Stimulated activated CD8-positive, alpha-beta memory T cell treated with anti-CD3 and anti-CD28 coated beads, Interleukin-15, amount 100 ng/mL, for 24 hours (primary cell): ENCODE data around the gene AMPD2.
A peak's percentile ranks its signal among the peaks of the same experiment; 100 is the strongest.
"Not testable (repeated sequence)": the region's sequence is repeated elsewhere in the genome, so short reads cannot be mapped to it uniquely, and the experiment has no call there.

Experiments used
- DNase-seq: peaks from one replicate; pipeline ENCODE4 v3.0.0-alpha.2; 2020; ENCODE audit warnings: low read depth

The AMPD2 gene

DNA sequence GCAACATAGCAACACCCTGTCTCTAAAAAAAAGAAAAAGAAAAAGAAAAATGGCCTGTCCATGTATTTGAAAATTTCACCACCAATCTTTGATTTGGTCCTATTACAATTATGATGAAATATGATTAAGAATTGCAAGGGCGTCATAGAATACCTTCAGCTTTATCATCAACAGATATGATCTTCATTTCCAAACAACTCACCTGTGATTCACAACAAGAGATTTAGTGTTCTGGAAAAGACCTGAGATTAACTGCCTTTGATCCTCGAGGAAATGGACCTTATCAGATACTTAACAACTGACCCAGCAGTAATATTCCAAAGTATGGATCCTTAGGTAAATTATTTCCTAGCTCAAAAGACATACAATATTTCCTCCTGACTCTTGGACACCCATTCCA, 32.8 kb downstream of the AMPD2 start:
- no peak for DNase-seq

DNA sequence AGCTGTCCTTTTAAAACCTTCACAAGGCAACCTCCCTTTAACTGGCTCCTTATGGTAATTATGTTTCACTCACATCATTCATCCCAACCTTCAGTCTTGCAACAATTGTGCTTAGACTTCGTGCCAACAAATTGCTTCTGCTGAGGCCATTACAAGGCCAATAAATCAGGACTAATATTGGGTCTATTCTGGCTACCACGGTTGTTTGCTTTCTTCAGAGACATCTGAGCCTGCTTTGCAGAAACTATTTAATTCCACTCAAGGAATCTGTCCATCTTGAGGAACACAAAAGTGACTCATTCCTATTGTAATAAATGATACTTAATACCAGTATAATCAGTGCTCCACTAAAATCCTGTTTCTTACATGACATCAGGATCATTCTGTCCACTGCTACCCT, 33.7 kb downstream of the AMPD2 start:
- no peak for DNase-seq

DNA sequence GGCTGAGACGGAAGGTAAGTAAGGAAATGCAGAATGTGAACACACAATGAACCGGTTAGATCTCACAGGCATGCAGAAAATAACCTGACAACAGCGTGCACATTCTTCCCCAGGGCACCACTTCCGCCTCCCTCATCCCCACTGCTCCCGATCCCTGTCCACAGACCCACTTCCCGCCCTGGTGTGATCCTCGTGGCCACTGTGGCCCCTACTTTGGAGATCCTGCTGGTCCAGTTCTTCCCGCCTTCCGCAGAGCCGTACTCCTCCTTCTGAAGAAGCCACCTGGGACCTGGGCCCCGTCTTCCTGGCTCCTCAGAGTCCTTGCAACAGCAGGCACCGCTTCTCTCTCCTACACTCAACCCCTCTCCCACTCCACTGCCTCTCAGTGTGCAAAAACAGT, 34.9 kb downstream of the AMPD2 start:
- DNase-seq = no peak

GRCh38 chr1:109655615-109656519, 36.2 kb downstream of the AMPD2 start, which contains the start of gene GSTM4:
TSS of gene GSTM4 (plus strand) at chr1:109656099. CDS start at chr1:109656390, 291 bp downstream.
- DNase-seq = peak; percentile 51

- DNase-seq = no peak
Measured at GRCh38 chr1:109657395-109657794, 37.8 kb downstream of the AMPD2 start.

DNA sequence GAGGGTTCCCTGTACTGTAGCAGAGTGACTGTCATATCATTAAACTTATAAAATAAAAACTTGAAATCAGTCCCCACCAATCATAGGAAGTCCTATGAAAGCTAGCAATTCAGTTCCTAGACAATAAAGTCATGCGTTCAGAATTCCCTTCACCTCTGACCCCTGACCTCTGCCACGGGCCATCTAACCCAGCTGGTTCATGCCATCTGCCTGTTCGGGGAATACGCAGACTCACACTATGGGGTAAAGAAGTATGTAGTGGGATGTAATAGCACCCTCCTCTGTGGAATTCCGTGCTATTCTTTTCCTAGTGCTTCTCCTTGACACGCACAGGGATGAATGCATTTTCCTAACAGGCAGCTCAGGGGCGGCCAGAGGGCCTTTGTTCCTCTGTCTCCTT, 38.3 kb downstream of the AMPD2 start:
- DNase-seq = no peak

DNA sequence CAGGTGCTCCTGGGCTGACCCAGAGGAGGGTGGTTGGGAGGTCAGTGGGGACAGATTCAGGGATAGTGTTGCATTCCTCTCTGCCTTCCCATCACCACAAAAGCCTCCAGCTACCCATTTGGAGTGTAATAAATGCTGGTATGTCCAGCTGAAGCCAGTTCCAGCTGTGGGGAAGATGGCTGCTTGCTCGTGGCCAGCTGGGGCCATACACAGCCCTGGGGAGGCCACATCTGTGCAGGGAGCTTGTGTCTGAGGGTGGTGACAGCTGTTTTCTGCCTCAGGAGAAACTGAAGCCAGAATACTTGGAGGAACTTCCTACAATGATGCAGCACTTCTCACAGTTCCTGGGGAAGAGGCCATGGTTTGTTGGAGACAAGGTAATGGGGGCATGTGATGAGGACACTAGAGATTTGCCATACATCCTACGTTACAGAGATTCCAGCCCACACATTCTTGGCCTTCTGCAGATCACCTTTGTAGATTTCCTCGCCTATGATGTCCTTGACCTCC, 39.0 kb downstream of the AMPD2 start:
- no peak for DNase-seq

- DNase-seq = no peak
Measured at GRCh38 chr1:109659145-109659544, 39.5 kb downstream of the AMPD2 start.

- no peak for DNase-seq
Measured at GRCh38 chr1:109659997-109660690, 40.5 kb downstream of the AMPD2 start.

DNA sequence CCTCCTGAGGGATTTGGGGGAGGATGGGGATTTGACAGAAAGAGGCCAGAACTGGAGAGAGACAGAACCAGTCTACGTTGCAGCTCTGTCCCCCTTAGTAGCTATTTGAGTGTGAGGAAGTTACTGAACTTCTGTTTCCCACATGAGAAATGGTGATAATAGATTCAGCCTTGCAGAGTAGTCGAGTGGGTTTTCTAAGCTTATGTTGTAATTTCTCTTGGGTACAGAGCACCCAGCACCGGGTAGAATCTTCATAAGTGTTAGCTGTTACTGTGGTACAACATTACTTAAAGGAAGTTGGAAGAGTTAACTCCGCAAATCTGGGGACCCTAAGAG, 41.0 kb downstream of the AMPD2 start:
- not testable (repeated sequence) for DNase-seq

GRCh38 chr1:109661391-109661790, 41.8 kb downstream of the AMPD2 start:
- no peak for DNase-seq

- DNase-seq = no peak
Measured at GRCh38 chr1:109664671-109665070, 45.0 kb downstream of the AMPD2 start.

- peak; percentile 45 for DNase-seq
Measured at GRCh38 chr1:109667452-109668122, 48.0 kb downstream of the AMPD2 start, which contains the start of gene GSTM2. TSS of gene GSTM2 (plus strand) at chr1:109668057. CDS start at chr1:109668116, 59 bp downstream.

- no peak for DNase-seq
Measured at GRCh38 chr1:109668123-109668775, 48.6 kb downstream of the AMPD2 start.

GRCh38 chr1:109669246-109669948, 49.8 kb downstream of the AMPD2 start:
- no peak for DNase-seq

GRCh38 chr1:109669949-109670302, 50.3 kb downstream of the AMPD2 start:
- DNase-seq = not testable (repeated sequence)

GRCh38 chr1:109671067-109671466, 51.4 kb downstream of the AMPD2 start:
- no peak for DNase-seq

GRCh38 chr1:109673861-109674260, 54.2 kb downstream of the AMPD2 start:
- DNase-seq = not testable (repeated sequence)

DNA sequence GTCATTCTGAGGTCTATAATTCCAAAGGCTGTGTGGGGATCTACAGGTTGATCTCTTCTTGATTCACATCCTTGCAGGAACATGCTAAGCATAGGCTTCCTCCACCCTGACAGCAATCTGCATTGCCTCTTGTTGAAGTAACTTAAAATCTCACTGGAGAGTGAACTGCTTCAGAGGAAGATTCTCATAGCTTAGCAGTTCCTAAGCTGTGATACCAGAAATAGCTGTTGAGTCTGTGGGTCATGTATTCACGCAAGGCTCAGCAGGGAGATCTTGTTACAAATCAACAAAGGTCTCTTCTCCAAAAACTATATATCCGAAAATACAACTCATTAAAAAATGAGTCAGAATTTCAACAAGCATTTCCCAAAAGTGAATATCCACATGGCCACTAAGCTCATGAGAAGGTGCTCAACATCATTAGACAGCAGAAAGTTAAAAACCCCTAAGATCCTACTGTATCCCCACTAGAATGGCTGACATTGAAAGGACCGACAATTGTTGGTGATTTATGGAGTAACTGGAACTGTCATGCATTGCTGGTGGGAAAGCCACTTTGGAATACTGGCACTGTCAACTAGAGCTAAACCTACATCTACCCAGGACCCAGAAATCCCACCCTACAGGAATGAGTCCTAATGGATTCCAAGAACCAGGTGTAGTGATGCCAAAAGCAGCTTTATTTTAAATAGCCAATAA, 57.2 kb downstream of the AMPD2 start:
- not testable (repeated sequence) for DNase-seq

GRCh38 chr1:109677459-109677858, 57.8 kb downstream of the AMPD2 start:
- no peak for DNase-seq

GRCh38 chr1:109678637-109679036, 59.0 kb downstream of the AMPD2 start:
- not testable (repeated sequence) for DNase-seq
